GM12892 (cell line): ENCODE measurements around the gene PDLIM7.

ENCODE experiments used
- POLR2A ChIP-seq: IDR thresholded peaks from 2 replicates; pipeline ENCODE4 v1.6.1; 2011; ENCODE audit warnings: low read depth, low read length, control low read depth
- POLR2AphosphoS5 ChIP-seq: IDR thresholded peaks from 2 replicates; pipeline ENCODE4 v1.6.1; 2011; ENCODE audit warnings: low read depth, low read length, control low read depth
- TAF1 ChIP-seq: IDR thresholded peaks from 2 replicates; pipeline ENCODE4 v1.6.1; 2011; ENCODE audit warnings: low read depth, mild to moderate bottlenecking, control low read depth, low read length, borderline replicate concordance

- no peak for TF ChIP-seq POLR2AphosphoS5
- no peak for TF ChIP-seq TAF1
- peak; percentile 21; the same call in 1 of the 2 replicates for TF ChIP-seq POLR2A
Observed at GRCh38 chr5:177491429-177491945, 5.9 kb downstream of the PDLIM7 start.
